ENCODE results near the gene OAT.
A peak's percentile ranks its signal among the peaks of the same experiment; 100 is the strongest.

OAT gene

GRCh38 chr10:124418726-124419501, at the start of gene OAT:
Gene OAT (minus strand): TSS chr10:124418923. CDS start chr10:124412171, 6,752 bp downstream.
- Mint-ChIP-seq H3K4me3 (peak within 1 kb of the TSS; percentile 79), H3K4me1 (peaks cover 17% of the 10 kb centered on the region), H3K36me3 (no peaks in the 10 kb centered on the region), H3K27ac (peak within 1 kb of the TSS; percentile 81), H3K9me3 (no peaks in the 10 kb centered on the region), H3K27me3 (peaks cover 41% of the 10 kb centered on the region)
- CTCF ChIA-PET, result interaction anchor here (1.4 kb wide), 1 partner anchor 30 kb away, joined by 3 read pairs; no protein-coding TSS in a partner anchor
- DNase-seq, result peak; percentile 98

GRCh38 chr10:124467165-124467564, 48.4 kb upstream of the OAT start:
- H3K27ac Mint-ChIP-seq, result no peak overlapping the region
- H3K36me3 Mint-ChIP-seq, result peaks cover 15% of the 10 kb centered on the region
- no peak for DNase-seq
- H3K9me3 Mint-ChIP-seq, result no peaks in the 10 kb centered on the region
- CTCF ChIA-PET, result no interaction called here
- no peaks in the 10 kb centered on the region for H3K27me3 Mint-ChIP-seq
- peaks cover 32% of the 10 kb centered on the region for H3K4me1 Mint-ChIP-seq
- no peak overlapping the region for H3K4me3 Mint-ChIP-seq

GRCh38 chr10:124465777-124466488, 47.2 kb upstream of the OAT start:
- H3K4me3 Mint-ChIP-seq, result no peak overlapping the region
- no peaks in the 10 kb centered on the region for H3K9me3 Mint-ChIP-seq
- H3K27me3 Mint-ChIP-seq, result peaks cover 4% of the 10 kb centered on the region
- peak overlapping the region; percentile 65 for H3K27ac Mint-ChIP-seq
- CTCF ChIA-PET, result no interaction called here
- H3K36me3 Mint-ChIP-seq, result peaks cover 15% of the 10 kb centered on the region
- DNase-seq, result no peak
- H3K4me1 Mint-ChIP-seq, result peaks cover 37% of the 10 kb centered on the region

GRCh38 chr10:124465003-124465776, 46.5 kb upstream of the OAT start:
- Mint-ChIP-seq H3K4me3 (peak overlapping the region; percentile 33), H3K36me3 (peaks cover 15% of the 10 kb centered on the region), H3K27ac (peak overlapping the region; percentile 84), H3K4me1 (peaks cover 37% of the 10 kb centered on the region), H3K9me3 (no peaks in the 10 kb centered on the region), H3K27me3 (peaks cover 6% of the 10 kb centered on the region)
- DNase-seq, result peak; percentile 36
- CTCF ChIA-PET, result interaction anchor here (1.0 to 1.2 kb wide), 2 partner anchors 16 to 28 kb away, joined by 3 to 4 read pairs; no protein-coding TSS in a partner anchor

- CTCF ChIA-PET, result interaction anchor here (1.0 to 1.2 kb wide), 2 partner anchors 16 to 29 kb away, joined by 3 to 4 read pairs; no protein-coding TSS in a partner anchor
These were observed 45.6 kb upstream of the OAT start for GRCh38 chr10:124464028-124464965.

GRCh38 chr10:124462348-124462695, 43.6 kb upstream of the OAT start:
- Mint-ChIP-seq H3K36me3 (peaks cover 15% of the 10 kb centered on the region), H3K4me1 (peaks cover 37% of the 10 kb centered on the region), H3K27ac (peak overlapping the region; percentile 87), H3K27me3 (peaks cover 29% of the 10 kb centered on the region), H3K4me3 (peak overlapping the region; percentile 88), H3K9me3 (no peaks in the 10 kb centered on the region)
- DNase-seq, result no peak
- CTCF ChIA-PET, result no interaction called here

More at GRCh38 chr10:124464028-124464965, 45.6 kb upstream of the OAT start:
- no peaks in the 10 kb centered on the region for H3K9me3 Mint-ChIP-seq
- H3K27me3 Mint-ChIP-seq, result peaks cover 13% of the 10 kb centered on the region
- peaks cover 37% of the 10 kb centered on the region for H3K4me1 Mint-ChIP-seq
- no peak for DNase-seq
- H3K36me3 Mint-ChIP-seq, result peaks cover 15% of the 10 kb centered on the region
- H3K4me3 Mint-ChIP-seq, result no peak overlapping the region
- peak overlapping the region; percentile 84 for H3K27ac Mint-ChIP-seq

GRCh38 chr10:124461642-124462347, 43.1 kb upstream of the OAT start, which contains the start of gene LHPP:
Gene LHPP (plus strand): TSS chr10:124461823. CDS start chr10:124461863, 40 bp downstream.
- peak within 1 kb of the TSS; percentile 88 for H3K4me3 Mint-ChIP-seq
- peak; percentile 89 for DNase-seq
- H3K9me3 Mint-ChIP-seq, result no peaks in the 10 kb centered on the region
- H3K4me1 Mint-ChIP-seq, result peaks cover 35% of the 10 kb centered on the region
- peaks cover 34% of the 10 kb centered on the region for H3K27me3 Mint-ChIP-seq
- H3K27ac Mint-ChIP-seq, result peak within 1 kb of the TSS; percentile 89
- peaks cover 15% of the 10 kb centered on the region for H3K36me3 Mint-ChIP-seq
- CTCF ChIA-PET, result no interaction called here

GRCh38 chr10:124460144-124460543, 41.4 kb upstream of the OAT start:
- Mint-ChIP-seq H3K4me3 (no peak overlapping the region), H3K27me3 (peaks cover 51% of the 10 kb centered on the region), H3K27ac (no peak overlapping the region), H3K9me3 (no peaks in the 10 kb centered on the region), H3K4me1 (peaks cover 24% of the 10 kb centered on the region), H3K36me3 (peaks cover 12% of the 10 kb centered on the region)
- DNase-seq, result no peak
- CTCF ChIA-PET, result no interaction called here

- H3K36me3 Mint-ChIP-seq, result peaks cover 6% of the 10 kb centered on the region
- H3K4me3 Mint-ChIP-seq, result no peak overlapping the region
- no peak overlapping the region for H3K27ac Mint-ChIP-seq
- no peak for DNase-seq
- H3K27me3 Mint-ChIP-seq, result peaks cover 58% of the 10 kb centered on the region
- peaks cover 16% of the 10 kb centered on the region for H3K4me1 Mint-ChIP-seq
- CTCF ChIA-PET, result no interaction called here
- no peaks in the 10 kb centered on the region for H3K9me3 Mint-ChIP-seq
These were observed 40.7 kb upstream of the OAT start for GRCh38 chr10:124459395-124459794.

GRCh38 chr10:124458889-124459288, 40.2 kb upstream of the OAT start:
- no peak for DNase-seq
- CTCF ChIA-PET, result no interaction called here
- H3K4me1 Mint-ChIP-seq, result peaks cover 11% of the 10 kb centered on the region
- H3K36me3 Mint-ChIP-seq, result peaks cover 3% of the 10 kb centered on the region
- H3K27ac Mint-ChIP-seq, result no peak overlapping the region
- no peak overlapping the region for H3K4me3 Mint-ChIP-seq
- peaks cover 63% of the 10 kb centered on the region for H3K27me3 Mint-ChIP-seq
- no peaks in the 10 kb centered on the region for H3K9me3 Mint-ChIP-seq

GRCh38 chr10:124458473-124458872, 39.8 kb upstream of the OAT start:
- Mint-ChIP-seq H3K27me3 (peaks cover 67% of the 10 kb centered on the region), H3K27ac (no peak overlapping the region), H3K4me1 (peaks cover 11% of the 10 kb centered on the region), H3K36me3 (peaks cover 3% of the 10 kb centered on the region), H3K9me3 (no peaks in the 10 kb centered on the region), H3K4me3 (no peak overlapping the region)
- DNase-seq, result no peak
- CTCF ChIA-PET, result no interaction called here

- H3K36me3 Mint-ChIP-seq, result peaks cover 2% of the 10 kb centered on the region
- DNase-seq, result no peak
- H3K4me3 Mint-ChIP-seq, result no peak overlapping the region
- H3K27ac Mint-ChIP-seq, result peak overlapping the region; percentile 50
- H3K4me1 Mint-ChIP-seq, result peaks cover 3% of the 10 kb centered on the region
- CTCF ChIA-PET, result no interaction called here
- no peaks in the 10 kb centered on the region for H3K9me3 Mint-ChIP-seq
- peaks cover 94% of the 10 kb centered on the region for H3K27me3 Mint-ChIP-seq
These were observed 36.7 kb upstream of the OAT start for GRCh38 chr10:124455441-124455840.
